GM12878 (cell line): ENCODE results near the gene MCAT. TPM values are rescaled to one million over a fixed set of nuclear protein-coding genes. Genes with fewer than 3 reads are reported as not detected.

Experiments used
- ASH2L ChIP-seq: fragments of 300-600, 200-600 bp; sonication (generic); IDR thresholded peaks from 2 replicates; pipeline ENCODE4 v1.6.1; 2017; ENCODE audit warnings: low read depth, mild to moderate bottlenecking, borderline replicate concordance
- EED ChIP-seq: sonication (generic); IDR thresholded peaks from 2 replicates; pipeline ENCODE4 v1.6.1; 2016; ENCODE audit warnings: antibody characterized with exemption, low read depth
- ELK1 ChIP-seq: IDR thresholded peaks from 2 replicates; pipeline ENCODE4 v1.6.1; 2012; ENCODE audit warnings: low read depth, low read length, improper control_type of control experiment
- EP300 ChIP-seq, 2 experiments: fragments of 150-350 bp in 1 of 2; IDR thresholded peaks; 2 replicates each; pipeline ENCODE4 v1.6.1; 2011 to 2012; ENCODE audit warnings: low read depth in 2 of 2, low read length in 2 of 2, borderline replicate concordance in 1 of 2, improper control_type of control experiment in 1 of 2, inconsistent platforms in 1 of 2; ENCODE audit not compliant: control insufficient read depth in 1 of 2
- FOXM1 ChIP-seq: IDR thresholded peaks from 2 replicates; pipeline ENCODE4 v1.6.1; 2012; ENCODE audit warnings: low read depth, mild to moderate bottlenecking, inconsistent platforms, low read length, moderate library complexity
- HDAC6 ChIP-seq: fragments of 200-600 bp; sonication (generic); IDR thresholded peaks from one replicate; pipeline ENCODE4 v1.8.0; 2017; ENCODE audit warnings: antibody characterized with exemption; ENCODE audit not compliant: unreplicated experiment
- IKZF1 ChIP-seq: fragments of 450-650 bp; conservative IDR thresholded peaks from 2 replicates; pipeline ENCODE4 v1.6.1; 2017; ENCODE audit warnings: antibody characterized with exemption, mild to moderate bottlenecking
- LARP7 ChIP-seq: fragments of 450-650 bp; IDR thresholded peaks from 2 replicates; pipeline ENCODE4 v1.6.1; 2017; ENCODE audit warnings: mild to moderate bottlenecking
- MLLT1 ChIP-seq: fragments of 450-650 bp; IDR thresholded peaks from 2 replicates; pipeline ENCODE4 v1.6.1; 2016; ENCODE audit warnings: mild to moderate bottlenecking
- MXI1 ChIP-seq: fragments of 150-350 bp; IDR thresholded peaks from 2 replicates; pipeline ENCODE4 v1.6.1; 2011; ENCODE audit warnings: low read depth, mild to moderate bottlenecking, inconsistent platforms, low read length, improper control_type of control experiment
- NFYB ChIP-seq: IDR thresholded peaks from 2 replicates; pipeline ENCODE4 v1.6.1; 2011; ENCODE audit warnings: low read depth, mild to moderate bottlenecking, low read length, improper control_type of control experiment, moderate library complexity; ENCODE audit not compliant: insufficient read depth
- PRDM15 ChIP-seq: fragments of 450-650 bp; formaldehyde crosslinking; IDR thresholded peaks from 2 replicates; pipeline ENCODE4 v1.4.0; 2020; ENCODE audit warnings: mild to moderate bottlenecking, moderate library complexity
- RAD51 ChIP-seq: fragments of 450-650 bp; IDR thresholded peaks from 2 replicates; pipeline ENCODE4 v1.6.1; 2016; ENCODE audit warnings: moderate library complexity, mild to moderate bottlenecking, inconsistent platforms
- RUNX3 ChIP-seq: IDR thresholded peaks from 2 replicates; pipeline ENCODE4 v1.6.1; 2012; ENCODE audit warnings: low read length, inconsistent platforms
- SMAD5 ChIP-seq: IDR thresholded peaks from 2 replicates; pipeline ENCODE4 v1.6.1; 2016; ENCODE audit warnings: antibody characterized with exemption, low read depth
- STAT1 ChIP-seq: fragments of 450-650 bp; conservative IDR thresholded peaks from 2 replicates; pipeline ENCODE4 v1.6.1; 2014; ENCODE audit warnings: antibody characterized with exemption, mild to moderate bottlenecking
- TARDBP ChIP-seq: IDR thresholded peaks from 2 replicates; pipeline ENCODE4 v1.6.1; 2016; ENCODE audit warnings: borderline replicate concordance
- ZBTB11 ChIP-seq: fragments of 450-650 bp; formaldehyde crosslinking; IDR thresholded peaks from 2 replicates; pipeline ENCODE4 v1.5.0; 2022; ENCODE audit warnings: mild to moderate bottlenecking, missing genetic modification characterization
- ZNF274 ChIP-seq: IDR thresholded peaks from one replicate; pipeline ENCODE4 v1.8.0; 2011; ENCODE audit not compliant: insufficient read length, insufficient read depth
- ZSCAN29 ChIP-seq: fragments of 450-650 bp; IDR thresholded peaks from 2 replicates; pipeline ENCODE4 v1.6.1; 2017; ENCODE audit warnings: mild to moderate bottlenecking, moderate library complexity
- polyA plus RNA-seq, 11 experiments: library from polyadenylated mRNA; depleted of rRNA in 4 of 11; unstranded in 6 of 11; stranded (reverse) in 5 of 11; fragments of >200 nt; fragmentation: Nextera tagmentation in 4 of 11; fragmentation: Illumina TruSeq in 1 of 11; extraction: Ambion mirVana in 4 of 11; extraction: Trizol in 1 of 11; gene quantifications; 1 replicate in 1 of 11; 2 replicates in 10 of 11; pipeline versions ENCODE4 v1.2.1 to v1.2.3, GENCODE V29; 2011 to 2016; ENCODE audit warnings: inconsistent platforms in 2 of 11, missing spikeins in 2 of 11, low read depth in 1 of 11
- total RNA-seq, 4 experiments: library from RNA; depleted of rRNA in 3 of 4; stranded (reverse); fragments of >200 nt in 3 of 4; fragmentation: Illumina TruSeq in 1 of 4; extraction: Trizol in 1 of 4; gene quantifications; 2 replicates each; pipeline versions ENCODE4 v1.2.1 to v1.2.3, GENCODE V29; 2013 to 2021

MCAT gene
- total and polyA plus RNA-seq, 10 of the 15 experiments (the other 5 are each of a cell fraction or from before 2014, with no cell fraction given): 3.6 to 29.1 (median 19.3) TPM

GRCh38 chr22:43187171-43188099, 44.2 kb upstream of the MCAT start (continued):
- TF ChIP-seq PRDM15 (CRISPR knock-in tag) (no peak), EP300 (IDR thresholded peaks at IDR 0.05; ENCODE audit: borderline replicate concordance in 1 of 2, control insufficient read depth in 1 of 2, low read depth in 2 of 2, low read length in 2 of 2) (no peak), EED (no peak), HDAC6 (peak; percentile 60), NFYB (no peak), FOXM1 (no peak), ZSCAN29 (peak; percentile 27; the same call in 1 of the 2 replicates), IKZF1 (peak; percentile 92), TARDBP (no peak), ASH2L (no peak), MXI1 (no peak), ELK1 (peak; percentile 81), RAD51 (no peak), ZBTB11 (CRISPR knock-in tag) (peak; percentile 80), MLLT1 (peak; percentile 74), LARP7 (peak; percentile 69; the same call in 1 of the 2 replicates), SMAD5 (0 out of 2 replicates have a peak, but pooled peaks have one; percentile 26), STAT1 (peak; percentile 96; the same call in 1 of the 2 replicates), RUNX3 (peak; percentile 89), ZNF274 (no peak)
